HUDEP-2 (cell line): Measurements from ENCODE around the gene MAPKAPK3.
A peak's percentile ranks its signal among the peaks of the same experiment; 100 is the strongest.

Source experiments
- DNase-seq, 76 experiments: peaks; one replicate each; lab custom pipeline; 2025; ENCODE audit not compliant: unreplicated experiment in 76 of 76; lab: John Stamatoyannopoulos, UW

MAPKAPK3 gene

GRCh38 chr3:50586763-50587070 lies 30.2 kb upstream of the MAPKAPK3 start:
- DNase-seq, result no peak

- no peak for DNase-seq
Observed at GRCh38 chr3:50587373-50587772, 29.6 kb upstream of the MAPKAPK3 start.

- peak in 1 of 76 experiments; percentile 12 for DNase-seq
Observed at GRCh38 chr3:50587806-50588758, 28.9 kb upstream of the MAPKAPK3 start.

GRCh38 chr3:50588759-50589433 lies 28.1 kb upstream of the MAPKAPK3 start:
- peak in 22 of 76 experiments; percentile 8 to 57 (median 32) for DNase-seq

GRCh38 chr3:50591196-50591741 lies 25.7 kb upstream of the MAPKAPK3 start:
- DNase-seq, result peak in 1 of 76 experiments; percentile 36

- peak in 39 of 76 experiments; percentile 15 to 59 (median 35) for DNase-seq
Observed at GRCh38 chr3:50592568-50592967, 24.4 kb upstream of the MAPKAPK3 start.

- peak in 6 of 76 experiments; percentile 11 to 22 (median 17) for DNase-seq
Observed at GRCh38 chr3:50594253-50594785, 22.6 kb upstream of the MAPKAPK3 start.

GRCh38 chr3:50599115-50599715 lies 17.7 kb upstream of the MAPKAPK3 start:
- peak in 1 of 76 experiments; percentile 19 for DNase-seq

GRCh38 chr3:50599716-50600118 lies 17.2 kb upstream of the MAPKAPK3 start:
- peak in 1 of 76 experiments; percentile 50 for DNase-seq

GRCh38 chr3:50600141-50600753 lies 16.7 kb upstream of the MAPKAPK3 start:
- peak in 63 of 76 experiments; percentile 12 to 80 (median 51) for DNase-seq

GRCh38 chr3:50600841-50601591 lies 15.9 kb upstream of the MAPKAPK3 start:
- DNase-seq, result peak in 75 of 76 experiments; percentile 71 to 99 (median 96)

- peak in 2 of 76 experiments; percentile 44 to 58 for DNase-seq
Observed at GRCh38 chr3:50602595-50603191, 14.3 kb upstream of the MAPKAPK3 start.

GRCh38 chr3:50603261-50604109 lies 13.5 kb upstream of the MAPKAPK3 start:
- DNase-seq, result peak in 4 of 76 experiments; percentile 25 to 57 (median 50)

GRCh38 chr3:50604110-50604621 lies 12.8 kb upstream of the MAPKAPK3 start:
- DNase-seq, result peak in 7 of 76 experiments; percentile 28 to 61 (median 51)

- peak in 6 of 76 experiments; percentile 16 to 59 (median 48) for DNase-seq
Observed at GRCh38 chr3:50604628-50605588, 12.0 kb upstream of the MAPKAPK3 start.

- peak in 9 of 76 experiments; percentile 20 to 60 (median 31) for DNase-seq
Observed at GRCh38 chr3:50605901-50606326, 11.0 kb upstream of the MAPKAPK3 start.

GRCh38 chr3:50606596-50606995 lies 10.4 kb upstream of the MAPKAPK3 start:
- peak in 1 of 76 experiments; percentile 15 for DNase-seq
